Large intestine (tissue), 3 donors: ENCODE results near the gene DISC1. TPM values are rescaled to one million over a fixed set of nuclear protein-coding genes. Genes with fewer than 3 reads are reported as not detected.

Source experiments
- DNase-seq, 2 donors: peaks; one replicate each; pipeline versions ENCODE4 v3.0.0 to v3.0.0-alpha.2; 2013
- H3K27ac ChIP-seq: one replicate; pipeline ENCODE4 v1.5.1; 2013; ENCODE audit warnings: low read length
- H3K27me3 ChIP-seq: 2 replicates; pipeline ENCODE4 v1.6.1; 2013; ENCODE audit warnings: low read length; ENCODE audit not compliant: control insufficient read depth, insufficient read depth
- H3K36me3 ChIP-seq: 2 replicates; pipeline ENCODE4 v1.6.1; 2013; ENCODE audit warnings: low read length; ENCODE audit not compliant: control insufficient read depth, insufficient read depth
- H3K4me1 ChIP-seq: one replicate; pipeline ENCODE4 v1.6.1; 2013; ENCODE audit warnings: low read length; ENCODE audit not compliant: control insufficient read depth, insufficient read depth
- H3K4me3 ChIP-seq: one replicate; pipeline ENCODE4 v1.5.1; 2013; ENCODE audit warnings: low read length
- H3K9me3 ChIP-seq: one replicate; pipeline ENCODE4 v1.6.1; 2013; ENCODE audit warnings: mild to moderate bottlenecking, low read depth, low read length, moderate library complexity; ENCODE audit not compliant: control insufficient read depth
- WGBS: methylation state at CpG from one replicate; pipeline ENCODE4 v1.1.5; 2013; ENCODE audit warnings: low lambda C conversion rate; ENCODE audit not compliant: insufficient coverage; 5-methylcytosine and 5-hydroxymethylcytosine counted together
- polyA plus RNA-seq: library from polyadenylated mRNA; unstranded; fragments of 120-200 nt; gene quantifications from one replicate; pipeline ENCODE4 v1.2.1, GENCODE V29; 2013

DISC1 gene
- polyA plus RNA-seq, 1 donor, result 2.4 TPM

DNA sequence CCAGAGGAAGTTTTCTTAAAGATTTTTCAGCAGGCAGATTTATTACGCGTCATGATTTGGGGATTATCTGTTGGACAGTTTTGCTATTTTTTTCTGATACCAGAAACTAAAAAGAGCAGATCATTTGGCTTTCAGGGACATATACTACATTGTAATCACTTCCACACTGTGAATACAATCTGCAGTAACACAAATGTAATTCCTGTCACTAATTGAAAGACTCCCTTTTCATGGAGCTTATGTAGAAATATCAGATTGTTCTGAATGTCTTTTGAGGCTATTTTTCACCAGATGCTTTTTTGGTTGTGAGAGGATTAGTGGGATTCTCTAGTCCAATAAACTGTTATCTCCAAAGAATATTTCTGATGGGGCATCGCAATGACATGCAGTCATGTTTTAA, 464.2 kb downstream of the DISC1 start:
- no peaks in the 10 kb centered on the region for H3K27me3 ChIP-seq
- WGBS, result 100% methylated on average over 1 of the region's 3 CpGs

More for the DNA sequence above, 464.2 kb downstream of the DISC1 start:
- DNase-seq, result no peak
- Histone ChIP-seq H3K9me3 (no peaks in the 10 kb centered on the region), H3K4me3 (no peak overlapping the region), H3K4me1 (no peaks in the 10 kb centered on the region), H3K27ac (no peak overlapping the region), H3K36me3 (no peaks in the 10 kb centered on the region)

Other genes with a start within 250 kb of the DISC1 start
- gene EGLN1, start 204.5 kb upstream of the DISC1 start, polyA plus RNA-seq, result 30.4 TPM
- 38.2 TPM for gene TSNAX, start 98.1 kb upstream of the DISC1 start, polyA plus RNA-seq